ENCODE data around the gene INSIG1. TPM values are rescaled to one million over a fixed set of nuclear protein-coding genes. Genes with fewer than 3 reads are reported as not detected.

The INSIG1 gene
- total RNA-seq, 1 donor from 2014 or later, result 392 TPM

GRCh38 chr7:155352076-155352752 lies 54.5 kb downstream of the INSIG1 start:
- no peak for TF ChIP-seq CTCF (conservative IDR thresholded peaks at IDR 0.05; ENCODE audit: low read depth, low read length)
- H3K4me3 ChIP-seq (ENCODE audit: low read depth, low read length), result no peak overlapping the region
- no peak for DNase-seq (ENCODE audit: low read depth)

GRCh38 chr7:155352753-155353115 lies 55.1 kb downstream of the INSIG1 start:
- H3K4me3 ChIP-seq (ENCODE audit: low read depth, low read length), result no peak overlapping the region
- no peak for TF ChIP-seq CTCF (conservative IDR thresholded peaks at IDR 0.05; ENCODE audit: low read depth, low read length)
- DNase-seq (ENCODE audit: low read depth), result no peak

- DNase-seq (ENCODE audit: low read depth), result no peak
- TF ChIP-seq CTCF (conservative IDR thresholded peaks at IDR 0.05; ENCODE audit: low read depth, low read length), result no peak
Observed at GRCh38 chr7:155353256-155353897, 55.7 kb downstream of the INSIG1 start.

GRCh38 chr7:155354371-155355048 lies 56.8 kb downstream of the INSIG1 start:
- DNase-seq (ENCODE audit: low read depth), result no peak
- H3K4me3 ChIP-seq (ENCODE audit: low read depth, low read length), result no peak overlapping the region
- TF ChIP-seq CTCF (conservative IDR thresholded peaks at IDR 0.05; ENCODE audit: low read depth, low read length), result no peak

More at GRCh38 chr7:155353256-155353897, 55.7 kb downstream of the INSIG1 start:
- no peak overlapping the region for H3K4me3 ChIP-seq (ENCODE audit: low read depth, low read length)

- TF ChIP-seq CTCF (conservative IDR thresholded peaks at IDR 0.05; ENCODE audit: low read depth, low read length), result no peak
Observed at GRCh38 chr7:155355176-155355575, 57.5 kb downstream of the INSIG1 start.

GRCh38 chr7:155355745-155356144 lies 58.1 kb downstream of the INSIG1 start:
- DNase-seq (ENCODE audit: low read depth), result no peak

More at GRCh38 chr7:155355176-155355575, 57.5 kb downstream of the INSIG1 start:
- no peak overlapping the region for H3K4me3 ChIP-seq (ENCODE audit: low read depth, low read length)
- DNase-seq (ENCODE audit: low read depth), result no peak

More at GRCh38 chr7:155355745-155356144, 58.1 kb downstream of the INSIG1 start:
- TF ChIP-seq CTCF (conservative IDR thresholded peaks at IDR 0.05; ENCODE audit: low read depth, low read length), result no peak
- no peak overlapping the region for H3K4me3 ChIP-seq (ENCODE audit: low read depth, low read length)
